Liver (tissue), 9 donors: ENCODE results near the gene TSHR. TPM values are rescaled to one million over a fixed set of nuclear protein-coding genes. Genes with fewer than 3 reads are reported as not detected.
"Not testable (repeated sequence)": the region's sequence is repeated elsewhere in the genome, so short reads cannot be mapped to it uniquely, and the experiment has no call there.

Experiments
- DNase-seq: peaks from one replicate; pipeline ENCODE4 v3.0.0-alpha.2; 2017; ENCODE audit warnings: low spot score
- H3K27ac ChIP-seq, 2 donors: one replicate each; pipeline ENCODE4 v1.7.0; 2013; ENCODE audit warnings: inconsistent platforms in 2 of 2, low read length in 2 of 2, control low read depth in 1 of 2, low read depth in 1 of 2, mild to moderate bottlenecking in 1 of 2
- H3K27me3 ChIP-seq, 4 donors: one replicate each; pipeline versions ENCODE4 v1.6.1 to v1.7.0; 2013; ENCODE audit warnings: low read length in 3 of 4, inconsistent platforms in 1 of 4, mild to moderate bottlenecking in 1 of 4, moderate library complexity in 1 of 4; ENCODE audit not compliant: control insufficient read depth in 4 of 4, insufficient read depth in 4 of 4
- H3K36me3 ChIP-seq, 4 donors: one replicate each; pipeline versions ENCODE4 v1.6.1 to v1.7.0; 2013; ENCODE audit warnings: low read length in 3 of 4, mild to moderate bottlenecking in 3 of 4, low read depth in 1 of 4, moderate library complexity in 1 of 4; ENCODE audit not compliant: control insufficient read depth in 4 of 4, insufficient read depth in 3 of 4
- H3K4me1 ChIP-seq, 4 donors: one replicate each; pipeline versions ENCODE4 v1.6.1 to v1.7.0; 2013; ENCODE audit warnings: low read length in 3 of 4, mild to moderate bottlenecking in 3 of 4, moderate library complexity in 1 of 4; ENCODE audit not compliant: control insufficient read depth in 4 of 4, insufficient read depth in 4 of 4
- H3K4me3 ChIP-seq, 3 donors: one replicate each; pipeline versions ENCODE4 v1.6.1 to v1.7.0; 2013; ENCODE audit warnings: low read length in 3 of 3, control low read depth in 1 of 3, low read depth in 1 of 3, mild to moderate bottlenecking in 1 of 3
- H3K9ac ChIP-seq, 2 donors: one replicate each; pipeline ENCODE4 v1.7.0; 2013; ENCODE audit warnings: low read length in 2 of 2, mild to moderate bottlenecking in 2 of 2, moderate library complexity in 2 of 2, control low read depth in 1 of 2, low read depth in 1 of 2
- H3K9me3 ChIP-seq, 4 donors: one replicate each; pipeline versions ENCODE4 v1.6.1 to v1.7.0; 2013; ENCODE audit warnings: low read length in 3 of 4; ENCODE audit not compliant: control insufficient read depth in 4 of 4
- ATF3 ChIP-seq: IDR thresholded peaks from 2 replicates; pipeline ENCODE4 v1.6.1; 2016; ENCODE audit warnings: antibody characterized with exemption
- EGR1 ChIP-seq, 2 donors: IDR thresholded peaks; 2 replicates each; pipeline ENCODE4 v1.6.1; 2016 to 2018; ENCODE audit warnings: antibody characterized with exemption in 2 of 2, low read depth in 2 of 2
- FOXA1 ChIP-seq: IDR thresholded peaks from 2 replicates; pipeline ENCODE4 v1.6.1; 2016; ENCODE audit warnings: antibody characterized with exemption
- GABPA ChIP-seq, 2 donors: IDR thresholded peaks in 1 of 2; conservative IDR thresholded peaks in 1 of 2; 2 replicates each; pipeline ENCODE4 v1.6.1; 2016; ENCODE audit warnings: antibody characterized with exemption in 2 of 2, mild to moderate bottlenecking in 1 of 2, moderate library complexity in 1 of 2
- HNF4A ChIP-seq, 2 donors: conservative IDR thresholded peaks; 2 replicates each; pipeline ENCODE4 v1.6.1; 2016; ENCODE audit warnings: antibody characterized with exemption in 2 of 2, mild to moderate bottlenecking in 2 of 2
- MAX ChIP-seq: IDR thresholded peaks from 2 replicates; pipeline ENCODE4 v1.6.1; 2016; ENCODE audit warnings: antibody characterized with exemption
- NR2F2 ChIP-seq: IDR thresholded peaks from 2 replicates; pipeline ENCODE4 v1.6.1; 2016; ENCODE audit warnings: antibody characterized with exemption
- RAD21 ChIP-seq, 2 donors: IDR thresholded peaks; 2 replicates each; pipeline ENCODE4 v1.6.1; 2016; ENCODE audit warnings: antibody characterized with exemption in 2 of 2, mild to moderate bottlenecking in 2 of 2
- TAF1 ChIP-seq: conservative IDR thresholded peaks from 2 replicates; pipeline ENCODE4 v1.6.1; 2016; ENCODE audit warnings: antibody characterized with exemption, mild to moderate bottlenecking
- WGBS: extraction: QIAGEN DNeasy Blood & Tissue Kit; methylation state at CpG from one replicate; pipeline ENCODE4 v1.1.7; 2013; 5-methylcytosine and 5-hydroxymethylcytosine counted together
- polyA plus RNA-seq, 2 donors: library from polyadenylated mRNA; stranded (reverse) in 1 of 2; unstranded in 1 of 2; fragments of 200-250 nt in 1 of 2; fragments of >200 nt in 1 of 2; fragmentation: Nextera tagmentation in 1 of 2; extraction: Ambion mirVana in 1 of 2; gene quantifications; one replicate each; pipeline versions ENCODE4 v1.2.1 to v1.2.3, GENCODE V29; 2013 to 2015
- total RNA-seq, 2 donors: library from RNA; depleted of rRNA; stranded (reverse); fragments of >200 nt; gene quantifications; one replicate each; pipeline ENCODE4 v1.2.3, GENCODE V29; 2014
- TF ChIP-seq, protein P1 (sequence below): fragments of 150-350 bp; IDR thresholded peaks from 2 replicates; pipeline ENCODE4 v1.5.1; 2017; ENCODE audit warnings: improper control_type of control experiment, low read depth, low read length; ENCODE audit not compliant: missing input control
- donor health status: healthy.
- donor health status: healthy.
- donor health status: healthy.
- donor health status: healthy.
- donor health status: healthy.

TSHR gene
- total and polyA plus RNA-seq, 4 donors, result 0.08 to 3.2 TPM; not detected in 2

- H3K4me1 ChIP-seq, result peaks cover 0 to 2% (median 0%) of the 10 kb centered on the region in 4 donors
- H3K27ac ChIP-seq, result no peak overlapping the region
- H3K36me3 ChIP-seq, result peaks cover 0 to 10% (median 2%) of the 10 kb centered on the region in 4 donors
- 99% methylated on average over 2 of the region's 2 CpGs for WGBS
- H3K9me3 ChIP-seq, result no peaks in the 10 kb centered on the region
- no peaks in the 10 kb centered on the region for H3K27me3 ChIP-seq
- no peak for TF ChIP-seq GABPA (IDR thresholded peaks at IDR 0.05 in 1 of 2, conservative IDR thresholded peaks at IDR 0.05 in 1 of 2)
- TF ChIP-seq EGR1 (IDR thresholded peaks at IDR 0.05; ENCODE audit: low read depth in 2 of 2), result no peak
- no peak for TF ChIP-seq HNF4A (conservative IDR thresholded peaks at IDR 0.05)
- no peak for TF ChIP-seq RAD21 (IDR thresholded peaks at IDR 0.05)
- no peak for TF ChIP-seq ATF3
- TF ChIP-seq NR2F2, result no peak
- TF ChIP-seq TAF1, result no peak
- no peak for TF ChIP-seq MAX
- TF ChIP-seq FOXA1, result no peak
- TF ChIP-seq, protein P1, sequence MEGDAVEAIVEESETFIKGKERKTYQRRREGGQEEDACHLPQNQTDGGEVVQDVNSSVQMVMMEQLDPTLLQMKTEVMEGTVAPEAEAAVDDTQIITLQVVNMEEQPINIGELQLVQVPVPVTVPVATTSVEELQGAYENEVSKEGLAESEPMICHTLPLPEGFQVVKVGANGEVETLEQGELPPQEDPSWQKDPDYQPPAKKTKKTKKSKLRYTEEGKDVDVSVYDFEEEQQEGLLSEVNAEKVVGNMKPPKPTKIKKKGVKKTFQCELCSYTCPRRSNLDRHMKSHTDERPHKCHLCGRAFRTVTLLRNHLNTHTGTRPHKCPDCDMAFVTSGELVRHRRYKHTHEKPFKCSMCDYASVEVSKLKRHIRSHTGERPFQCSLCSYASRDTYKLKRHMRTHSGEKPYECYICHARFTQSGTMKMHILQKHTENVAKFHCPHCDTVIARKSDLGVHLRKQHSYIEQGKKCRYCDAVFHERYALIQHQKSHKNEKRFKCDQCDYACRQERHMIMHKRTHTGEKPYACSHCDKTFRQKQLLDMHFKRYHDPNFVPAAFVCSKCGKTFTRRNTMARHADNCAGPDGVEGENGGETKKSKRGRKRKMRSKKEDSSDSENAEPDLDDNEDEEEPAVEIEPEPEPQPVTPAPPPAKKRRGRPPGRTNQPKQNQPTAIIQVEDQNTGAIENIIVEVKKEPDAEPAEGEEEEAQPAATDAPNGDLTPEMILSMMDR, result no peak
- no peak overlapping the region for H3K4me3 ChIP-seq
- H3K9ac ChIP-seq, result no peak overlapping the region
- DNase-seq, result no peak
These were observed 154.8 kb downstream of the TSHR start for GRCh38 chr14:81110186-81110585.

DNA sequence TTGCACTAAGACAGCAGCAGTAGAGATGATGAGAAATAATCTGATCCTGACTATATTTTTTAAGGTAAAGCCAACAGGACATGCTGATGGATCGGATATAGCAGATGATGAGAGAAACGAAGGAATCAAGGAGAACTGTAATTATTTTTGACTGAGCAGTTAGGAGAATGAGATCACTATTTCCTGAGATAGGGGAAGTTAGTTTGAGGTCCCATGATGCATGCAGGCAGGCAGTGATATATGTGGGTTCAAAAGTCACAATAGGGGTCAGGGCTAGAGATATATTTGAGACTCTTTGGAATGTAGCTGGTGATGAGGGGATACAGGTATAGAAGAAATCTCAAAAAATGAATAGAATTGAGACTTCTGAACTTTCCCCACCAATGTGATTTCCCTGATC, 157.8 kb downstream of the TSHR start:
- Histone ChIP-seq H3K4me1 (no peaks in the 10 kb centered on the region), H3K36me3 (no peaks in the 10 kb centered on the region), H3K9me3 (no peaks in the 10 kb centered on the region), H3K27me3 (no peaks in the 10 kb centered on the region), H3K27ac (no peak overlapping the region), H3K9ac (no peak overlapping the region), H3K4me3 (no peak overlapping the region)
- DNase-seq, result no peak
- TF ChIP-seq NR2F2, result no peak
- TF ChIP-seq TAF1, result no peak
- WGBS, result 79% methylated on average over 2 of the region's 2 CpGs

DNA sequence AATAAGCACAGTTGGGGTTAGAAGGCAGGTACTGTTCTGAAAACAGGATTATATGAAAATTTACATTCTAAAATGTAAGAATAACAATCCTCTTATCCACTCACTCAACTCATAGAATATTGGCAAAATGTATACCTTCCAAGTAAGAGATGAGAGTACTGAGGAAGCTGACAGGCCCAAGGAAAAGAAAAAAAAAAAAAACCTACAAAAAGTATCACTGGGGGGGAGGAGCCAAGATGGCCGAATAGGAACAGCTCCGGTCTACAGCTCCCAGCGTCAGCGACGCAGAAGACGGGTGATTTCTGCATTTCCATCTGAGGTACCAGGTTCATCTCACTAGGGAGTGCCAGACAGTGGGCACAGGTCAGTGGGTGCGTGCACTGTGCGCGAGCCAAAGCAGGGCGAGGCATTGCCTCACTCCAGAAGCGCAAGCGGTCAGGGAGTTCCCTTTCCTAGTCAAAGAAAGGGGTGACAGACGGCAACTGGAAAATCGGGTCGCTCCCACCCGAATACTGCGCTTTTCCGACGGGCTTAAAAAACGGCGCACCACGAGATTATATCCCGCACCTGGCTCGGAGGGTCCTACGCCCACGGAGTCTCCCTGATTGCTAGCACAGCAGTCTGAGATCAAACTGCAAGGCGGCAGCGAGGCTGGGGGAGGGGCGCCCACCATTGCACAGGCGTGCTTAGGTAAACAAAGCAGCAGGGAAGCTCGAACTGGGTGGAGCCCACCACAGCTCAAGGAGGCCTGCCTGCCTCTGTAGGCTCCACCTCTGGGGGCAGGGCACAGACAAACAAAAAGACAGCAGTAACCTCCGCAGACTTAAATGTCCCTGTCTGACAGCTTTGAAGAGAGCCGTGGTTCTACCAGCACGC, 158.8 kb downstream of the TSHR start:
- H3K4me3 ChIP-seq, H3K9ac ChIP-seq, DNase-seq, H3K9me3 ChIP-seq, H3K27me3 ChIP-seq, H3K36me3 ChIP-seq, H3K27ac ChIP-seq, H3K4me1 ChIP-seq: not testable (repeated sequence)
- WGBS, result 91% methylated on average over 34 of the region's 34 CpGs
